ENCODE measurements around the gene KIZ. TPM values are rescaled to one million over a fixed set of nuclear protein-coding genes. Genes with fewer than 3 reads are reported as not detected.

The KIZ gene
- total RNA-seq, 6 donors from 2014 or later = 7.9 to 29.3 (median 15.2) TPM

DNA sequence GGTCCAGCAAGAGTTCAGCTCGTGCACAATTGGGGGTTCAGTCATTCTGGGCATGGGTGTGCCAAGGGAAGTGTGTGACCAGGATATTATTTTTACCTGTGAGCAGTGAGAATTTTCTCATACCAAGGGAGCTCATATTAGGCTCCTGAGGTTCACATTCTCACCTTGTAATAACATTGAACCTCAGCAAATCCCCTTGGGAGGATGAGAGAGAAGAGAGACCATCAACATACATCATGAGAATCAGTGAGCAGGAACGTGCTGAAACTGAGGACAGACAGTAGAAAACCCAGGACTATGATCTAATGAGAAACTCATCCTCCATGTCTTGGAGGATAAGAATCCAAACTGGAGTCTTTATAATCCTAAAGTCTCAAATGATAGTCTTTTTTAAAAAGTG, 143.9 kb downstream of the KIZ start:
- Histone ChIP-seq H3K27me3 (no peaks in the 10 kb centered on the region), H3K4me1 (no peaks in the 10 kb centered on the region), H3K4me3 (no peak overlapping the region), H3K27ac (no peak overlapping the region), H3K9me3 (peaks cover 0 to 6% (median 0%) of the 10 kb centered on the region in 4 donors), H3K36me3 (no peaks in the 10 kb centered on the region)
- DNase-seq (no peak), ATAC-seq (ENCODE audit: low FRiP score in 2 of 2) (no peak)
- TF ChIP-seq POLR2A (IDR thresholded peaks at IDR 0.05) (no peak), POLR2AphosphoS5 (IDR thresholded peaks at IDR 0.05) (no peak), EP300 (IDR thresholded peaks at IDR 0.05) (no peak)
- TF ChIP-seq, protein P1, sequence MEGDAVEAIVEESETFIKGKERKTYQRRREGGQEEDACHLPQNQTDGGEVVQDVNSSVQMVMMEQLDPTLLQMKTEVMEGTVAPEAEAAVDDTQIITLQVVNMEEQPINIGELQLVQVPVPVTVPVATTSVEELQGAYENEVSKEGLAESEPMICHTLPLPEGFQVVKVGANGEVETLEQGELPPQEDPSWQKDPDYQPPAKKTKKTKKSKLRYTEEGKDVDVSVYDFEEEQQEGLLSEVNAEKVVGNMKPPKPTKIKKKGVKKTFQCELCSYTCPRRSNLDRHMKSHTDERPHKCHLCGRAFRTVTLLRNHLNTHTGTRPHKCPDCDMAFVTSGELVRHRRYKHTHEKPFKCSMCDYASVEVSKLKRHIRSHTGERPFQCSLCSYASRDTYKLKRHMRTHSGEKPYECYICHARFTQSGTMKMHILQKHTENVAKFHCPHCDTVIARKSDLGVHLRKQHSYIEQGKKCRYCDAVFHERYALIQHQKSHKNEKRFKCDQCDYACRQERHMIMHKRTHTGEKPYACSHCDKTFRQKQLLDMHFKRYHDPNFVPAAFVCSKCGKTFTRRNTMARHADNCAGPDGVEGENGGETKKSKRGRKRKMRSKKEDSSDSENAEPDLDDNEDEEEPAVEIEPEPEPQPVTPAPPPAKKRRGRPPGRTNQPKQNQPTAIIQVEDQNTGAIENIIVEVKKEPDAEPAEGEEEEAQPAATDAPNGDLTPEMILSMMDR (IDR thresholded peaks at IDR 0.05) = no peak
- 55 to 58% methylated on average over 2 of the region's 2 CpGs for WGBS, 2 donors

DNA sequence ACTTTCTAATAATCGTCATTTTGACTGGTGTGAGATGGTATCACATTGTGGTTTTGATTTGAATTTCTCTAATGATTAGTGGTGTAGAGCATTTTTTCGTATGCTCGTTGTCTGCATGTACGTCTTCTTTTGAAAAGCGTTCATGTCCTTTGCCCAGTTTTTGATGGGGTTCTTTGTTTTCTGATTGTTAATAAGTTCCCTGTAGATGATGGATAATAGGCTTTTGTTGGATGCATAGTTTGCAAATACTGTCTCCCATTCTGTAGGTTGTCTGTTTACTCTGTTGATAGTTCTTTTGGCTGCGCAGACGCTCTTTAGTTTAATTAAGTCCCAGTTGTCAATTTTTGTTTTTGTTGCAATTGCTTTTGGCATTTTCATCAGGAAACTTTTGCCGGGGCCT, 144.9 kb downstream of the KIZ start:
- TF ChIP-seq POLR2AphosphoS5 (IDR thresholded peaks at IDR 0.05) (no peak), EP300 (IDR thresholded peaks at IDR 0.05) (no peak), POLR2A (IDR thresholded peaks at IDR 0.05) (no peak)
- TF ChIP-seq, protein P1 (IDR thresholded peaks at IDR 0.05) = no peak
- Histone ChIP-seq H3K36me3 (no peaks in the 10 kb centered on the region), H3K4me3 (no peak overlapping the region), H3K27me3 (no peaks in the 10 kb centered on the region), H3K27ac (no peak overlapping the region), H3K4me1 (no peaks in the 10 kb centered on the region), H3K9me3 (peaks cover 0 to 6% (median 0%) of the 10 kb centered on the region in 4 donors)
- DNase-seq (no peak), ATAC-seq (ENCODE audit: low FRiP score in 2 of 2) (no peak)
- 88 to 90% methylated on average over 8 of the region's 8 CpGs for WGBS, 2 donors

DNA sequence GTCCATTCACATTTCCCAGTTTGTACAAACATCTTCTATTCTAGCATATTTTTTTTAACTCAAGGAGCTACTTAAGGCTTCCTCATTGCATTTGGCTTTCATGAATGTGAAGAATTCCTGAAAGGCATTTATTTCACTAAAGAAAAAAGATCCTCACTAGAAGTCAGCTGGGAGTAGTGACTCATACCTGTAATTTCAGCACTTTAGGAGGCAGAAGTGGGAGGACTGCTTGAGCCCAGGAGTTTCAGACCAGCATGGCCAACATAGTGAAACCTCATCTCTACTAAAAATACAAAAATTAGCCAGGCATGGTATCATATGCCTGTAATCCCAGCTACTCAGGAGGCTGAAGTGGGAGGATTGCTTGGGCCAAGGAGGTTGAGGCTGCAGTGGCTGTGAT, 146.4 kb downstream of the KIZ start:
- H3K27me3 ChIP-seq = no peaks in the 10 kb centered on the region
- no peak for ATAC-seq (ENCODE audit: low FRiP score in 2 of 2)

DNA sequence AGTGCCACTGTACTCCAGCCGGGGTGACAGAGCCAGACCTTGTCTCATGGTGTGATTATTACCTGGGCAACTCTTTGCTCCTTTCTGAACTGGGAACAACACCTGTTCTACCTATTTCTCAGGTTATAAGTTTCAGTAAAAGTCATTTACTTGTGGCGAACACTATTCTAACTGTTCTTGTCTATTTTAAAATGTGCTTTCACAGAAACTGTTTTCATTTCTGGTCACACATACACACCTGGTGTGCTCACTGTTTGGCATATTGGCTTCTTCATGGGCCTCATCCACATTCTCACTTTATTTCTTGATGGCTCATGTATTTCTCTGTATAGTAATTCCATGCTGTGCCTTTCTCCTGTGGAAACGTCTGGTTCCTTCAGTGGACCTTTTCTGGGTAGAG, 146.8 kb downstream of the KIZ start:
- H3K36me3 ChIP-seq = no peaks in the 10 kb centered on the region
- no peak for DNase-seq

More for the DNA sequence above, 146.4 kb downstream of the KIZ start:
- no peaks in the 10 kb centered on the region for H3K36me3 ChIP-seq
- no peak for DNase-seq
- TF ChIP-seq POLR2AphosphoS5 (IDR thresholded peaks at IDR 0.05) = no peak
- no peak for TF ChIP-seq EP300 (IDR thresholded peaks at IDR 0.05)
- TF ChIP-seq, protein P1 (IDR thresholded peaks at IDR 0.05) = no peak
- no peak for TF ChIP-seq POLR2A (IDR thresholded peaks at IDR 0.05)
- no peaks in the 10 kb centered on the region for H3K9me3 ChIP-seq
- no peaks in the 10 kb centered on the region for H3K4me1 ChIP-seq
- H3K27ac ChIP-seq = no peak overlapping the region
- H3K4me3 ChIP-seq = no peak overlapping the region

More for the DNA sequence above, 146.8 kb downstream of the KIZ start:
- Histone ChIP-seq H3K27ac (no peak overlapping the region), H3K4me3 (no peak overlapping the region), H3K9me3 (no peaks in the 10 kb centered on the region), H3K4me1 (no peaks in the 10 kb centered on the region), H3K27me3 (no peaks in the 10 kb centered on the region)
- no peak for TF ChIP-seq POLR2AphosphoS5 (IDR thresholded peaks at IDR 0.05)
- no peak for TF ChIP-seq POLR2A (IDR thresholded peaks at IDR 0.05)
- TF ChIP-seq, protein P1 (IDR thresholded peaks at IDR 0.05) = no peak
- no peak for TF ChIP-seq EP300 (IDR thresholded peaks at IDR 0.05)
- ATAC-seq (ENCODE audit: low FRiP score in 2 of 2) = no peak
- 87 to 88% methylated on average over 2 to 3 of the region's 3 CpGs for WGBS, 2 donors

Data from upper lobe of left lung (tissue), 6 donors.